ENCODE results near the gene ZNF554. TPM values are rescaled to one million over a fixed set of nuclear protein-coding genes. Genes with fewer than 3 reads are reported as not detected.

The ZNF554 gene
- total and polyA plus RNA-seq, 2 of the 8 experiments (the other 6 are each of a cell fraction or from before 2014, with no cell fraction given) = 1.8 to 5.7 TPM

GRCh38 chr19:2775556-2776430 is 43.9 kb upstream of the ZNF554 start:
- Histone ChIP-seq H3K79me2 (ENCODE audit: control insufficient read depth in 1 of 2, insufficient read depth in 2 of 2, low read length in 2 of 2) (peaks cover 70 to 89% of the 10 kb centered on the region in 2 experiments), H3K27me3 (replicated peaks in 1 of 4; ENCODE audit: control insufficient read depth in 3 of 4, extremely low read depth in 1 of 4, insufficient read depth in 3 of 4, low read length in 3 of 4) (no peaks in the 10 kb centered on the region), H3K4ac (replicated peaks; ENCODE audit: insufficient read length, low read depth, low read length) (no peak overlapping the region), H2BK120ac (replicated peaks; ENCODE audit: low read depth, low read length) (no peak overlapping the region), H3K9ac (replicated peaks in 1 of 4; ENCODE audit: extremely low read depth in 1 of 4, low read depth in 3 of 4, low read length in 3 of 4) (no peak overlapping the region; a peak in 1 of 7 replicates), H3K23me2 (ENCODE audit: low read depth, low read length) (no peaks in the 10 kb centered on the region), H3K79me1 (ENCODE audit: low read depth, low read length) (peaks cover 22% of the 10 kb centered on the region), H3K56ac (replicated peaks; ENCODE audit: insufficient read length, low read depth, low read length) (no peak overlapping the region), H3K27ac (ENCODE audit: low read depth, low read length) (no peak overlapping the region), H3K18ac (ENCODE audit: extremely low read depth, low read length) (no peak overlapping the region), H2BK5ac (ENCODE audit: low read depth, low read length) (no peak overlapping the region; the same call in 1 of the 2 replicates), H3K4me1 (replicated peaks in 1 of 4; ENCODE audit: control insufficient read depth in 3 of 4, insufficient read depth in 4 of 4, low read length in 3 of 4) (no peaks in the 10 kb centered on the region; a peak in 1 of 7 replicates), H4K20me1 (replicated peaks in 1 of 2; ENCODE audit: control insufficient read depth in 1 of 2, insufficient read depth in 2 of 2, low read length in 2 of 2) (peaks cover 23 to 54% of the 10 kb centered on the region in 2 experiments), H3K9me3 (ENCODE audit: insufficient read depth in 2 of 2, low read depth in 1 of 2, low read length in 1 of 2) (no peaks in the 10 kb centered on the region), H3K14ac (ENCODE audit: insufficient read length) (no peak overlapping the region), H3K4me2 (ENCODE audit: insufficient read depth in 1 of 2, low read depth in 2 of 2, low read length in 2 of 2) (no peak overlapping the region), H2BK20ac (ENCODE audit: low read length) (no peak overlapping the region), H2BK12ac (ENCODE audit: low read depth, low read length) (no peak overlapping the region), H2AFZ (ENCODE audit: low read length) (no peak overlapping the region), H4K5ac (ENCODE audit: insufficient read length, low read depth, low read length) (no peak overlapping the region), H3K4me3 (ENCODE audit: extremely low read depth in 1 of 4, insufficient read depth in 2 of 4, low read depth in 3 of 4, low read length in 4 of 4) (no peak overlapping the region), H2BK15ac (ENCODE audit: low read length) (no peak overlapping the region), H4K8ac (ENCODE audit: extremely low read depth, insufficient read depth, low read length) (no peak overlapping the region), H3K36me3 (ENCODE audit: control insufficient read depth in 2 of 4, insufficient read depth in 4 of 4, low read length in 3 of 4) (no peaks in the 10 kb centered on the region), H3K23ac (ENCODE audit: insufficient read length) (no peak overlapping the region), H2AK5ac (ENCODE audit: low read depth, low read length) (no peak overlapping the region), H4K91ac (replicated peaks; ENCODE audit: insufficient read length, low read length) (no peak overlapping the region)
- CTCF ChIA-PET (ENCODE audit: partially characterized antibody) = interaction anchor here (0.7 to 4.4 kb wide), 3 partner anchors 12 to 127 kb away, joined by 4 to 16 read pairs (median 6); no protein-coding TSS in a partner anchor
- DNase-seq (ENCODE audit: low read depth in 1 of 2, low spot score in 2 of 2) (no peak), FAIRE-seq (no peak)
- WGBS, 2 experiments (ENCODE audit: extremely low coverage in 1 of 2, insufficient coverage in 1 of 2, insufficient read length in 1 of 2, insufficient replicate concordance in 2 of 2, low coverage in 1 of 2, low lambda C conversion rate in 2 of 2, missing lambda C conversion rate in 1 of 2) = 93% methylated on average over 29 of the region's 29 CpGs; no CpG with 5 or more reads in 1 of the 2 experiments
- POLR2A ChIA-PET (ENCODE audit: partially characterized antibody) = interaction anchor here (0.6 to 1.1 kb wide), 2 partner anchors 9 to 168 kb away, joined by 3 to 5 read pairs; no protein-coding TSS in a partner anchor
- TF ChIP-seq, protein P1, sequence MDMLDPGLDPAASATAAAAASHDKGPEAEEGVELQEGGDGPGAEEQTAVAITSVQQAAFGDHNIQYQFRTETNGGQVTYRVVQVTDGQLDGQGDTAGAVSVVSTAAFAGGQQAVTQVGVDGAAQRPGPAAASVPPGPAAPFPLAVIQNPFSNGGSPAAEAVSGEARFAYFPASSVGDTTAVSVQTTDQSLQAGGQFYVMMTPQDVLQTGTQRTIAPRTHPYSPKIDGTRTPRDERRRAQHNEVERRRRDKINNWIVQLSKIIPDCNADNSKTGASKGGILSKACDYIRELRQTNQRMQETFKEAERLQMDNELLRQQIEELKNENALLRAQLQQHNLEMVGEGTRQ (IDR thresholded peaks at IDR 0.05; ENCODE audit: low read length) = no peak
- TF ChIP-seq EP300 (IDR thresholded peaks at IDR 0.05; ENCODE audit: borderline replicate concordance in 1 of 2, low read depth in 2 of 2, low read length in 2 of 2) (no peak), EGR1 (IDR thresholded peaks at IDR 0.05; ENCODE audit: borderline replicate concordance, low read depth, low read length) (no peak), ATF3 (IDR thresholded peaks at IDR 0.05; ENCODE audit: insufficient read depth, low read depth, low read length) (no peak), ASH2L (IDR thresholded peaks at IDR 0.05; ENCODE audit: low read length) (no peak), EZH2 (IDR thresholded peaks at IDR 0.05; ENCODE audit: low read depth, low read length, severe bottlenecking) (no peak), CREB1 (IDR thresholded peaks at IDR 0.05) (no peak)
- TF ChIP-seq, protein P2, sequence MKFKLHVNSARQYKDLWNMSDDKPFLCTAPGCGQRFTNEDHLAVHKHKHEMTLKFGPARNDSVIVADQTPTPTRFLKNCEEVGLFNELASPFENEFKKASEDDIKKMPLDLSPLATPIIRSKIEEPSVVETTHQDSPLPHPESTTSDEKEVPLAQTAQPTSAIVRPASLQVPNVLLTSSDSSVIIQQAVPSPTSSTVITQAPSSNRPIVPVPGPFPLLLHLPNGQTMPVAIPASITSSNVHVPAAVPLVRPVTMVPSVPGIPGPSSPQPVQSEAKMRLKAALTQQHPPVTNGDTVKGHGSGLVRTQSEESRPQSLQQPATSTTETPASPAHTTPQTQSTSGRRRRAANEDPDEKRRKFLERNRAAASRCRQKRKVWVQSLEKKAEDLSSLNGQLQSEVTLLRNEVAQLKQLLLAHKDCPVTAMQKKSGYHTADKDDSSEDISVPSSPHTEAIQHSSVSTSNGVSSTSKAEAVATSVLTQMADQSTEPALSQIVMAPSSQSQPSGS (IDR thresholded peaks at IDR 0.05; ENCODE audit: low read length) = no peak
